ENCODE data around the gene PICALM.

DNA sequence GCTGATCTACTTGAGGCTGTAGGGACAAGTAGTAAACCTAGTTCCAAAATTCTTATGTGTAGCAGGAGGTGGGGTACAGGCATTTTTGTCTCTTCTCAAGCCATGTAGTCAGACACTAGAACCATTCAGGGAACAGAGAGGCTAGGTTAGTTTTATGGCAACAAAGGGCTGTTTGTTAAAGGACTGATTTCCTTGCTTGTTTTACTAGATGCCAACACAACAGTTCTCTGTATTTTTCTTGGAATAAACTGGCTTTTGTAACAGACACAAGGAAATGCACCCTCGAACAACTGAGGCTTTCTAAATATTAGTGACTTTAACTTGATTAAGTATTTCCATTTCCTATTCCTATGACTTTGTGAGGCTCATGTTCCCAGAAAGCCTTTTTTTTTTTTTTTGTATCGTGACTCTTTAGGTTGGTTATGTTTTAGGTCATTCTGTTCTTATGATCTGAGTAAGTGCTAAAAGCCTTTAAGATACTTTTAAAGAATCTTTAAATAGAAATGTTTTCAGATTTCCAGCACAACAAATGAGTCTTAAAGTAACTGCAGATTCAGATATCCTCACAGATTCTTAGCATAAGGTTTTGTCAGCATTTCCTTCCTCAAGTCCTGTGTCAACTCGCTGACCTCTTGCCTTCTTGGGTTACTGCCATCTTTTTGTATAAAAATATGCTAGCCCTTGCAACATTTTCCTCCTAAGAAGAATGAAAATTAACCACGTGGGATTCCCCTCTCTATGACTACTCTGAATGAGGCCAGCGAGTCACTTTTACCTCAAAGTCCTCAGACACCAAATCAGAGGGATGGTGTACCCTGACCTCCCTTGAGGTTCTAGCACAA lies 121.2 kb downstream of the PICALM start:
- TF ChIP-seq GATA2 (CRISPR knock-in tag; IDR thresholded peaks at IDR 0.05) (no peak), CREB1 (IDR thresholded peaks at IDR 0.05) (no peak), CREB1 (CRISPR knock-in tag; IDR thresholded peaks at IDR 0.05) (no peak), GABPA (tag; conservative IDR thresholded peaks at IDR 0.05; ENCODE audit: low read depth) (no peak), CTCF (IDR thresholded peaks at IDR 0.05 in 2 of 3, conservative IDR thresholded peaks at IDR 0.05 in 1 of 3; ENCODE audit: insufficient read depth in 2 of 3, low read depth in 1 of 3, low read length in 3 of 3) (no peak), RB1 (IDR thresholded peaks at IDR 0.05; ENCODE audit: low read depth) (no peak), CBX1 (IDR thresholded peaks at IDR 0.05; ENCODE audit: low read depth) (no peak), FIP1L1 (IDR thresholded peaks at IDR 0.05; ENCODE audit: low read depth, low read length, poor library complexity, severe bottlenecking) (no peak)
- TF ChIP-seq, protein P1, sequence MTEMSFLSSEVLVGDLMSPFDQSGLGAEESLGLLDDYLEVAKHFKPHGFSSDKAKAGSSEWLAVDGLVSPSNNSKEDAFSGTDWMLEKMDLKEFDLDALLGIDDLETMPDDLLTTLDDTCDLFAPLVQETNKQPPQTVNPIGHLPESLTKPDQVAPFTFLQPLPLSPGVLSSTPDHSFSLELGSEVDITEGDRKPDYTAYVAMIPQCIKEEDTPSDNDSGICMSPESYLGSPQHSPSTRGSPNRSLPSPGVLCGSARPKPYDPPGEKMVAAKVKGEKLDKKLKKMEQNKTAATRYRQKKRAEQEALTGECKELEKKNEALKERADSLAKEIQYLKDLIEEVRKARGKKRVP (CRISPR knock-in tag; IDR thresholded peaks at IDR 0.05) = no peak

All from K562 (cell line).